ENCODE results near the gene ZG16. TPM values are rescaled to one million over a fixed set of nuclear protein-coding genes. Genes with fewer than 3 reads are reported as not detected.

The ZG16 gene
- total and polyA plus RNA-seq, 9 of the 15 experiments (the other 6 are each of a cell fraction or from before 2014, with no cell fraction given): 0.04 TPM; not detected in 8

DNA sequence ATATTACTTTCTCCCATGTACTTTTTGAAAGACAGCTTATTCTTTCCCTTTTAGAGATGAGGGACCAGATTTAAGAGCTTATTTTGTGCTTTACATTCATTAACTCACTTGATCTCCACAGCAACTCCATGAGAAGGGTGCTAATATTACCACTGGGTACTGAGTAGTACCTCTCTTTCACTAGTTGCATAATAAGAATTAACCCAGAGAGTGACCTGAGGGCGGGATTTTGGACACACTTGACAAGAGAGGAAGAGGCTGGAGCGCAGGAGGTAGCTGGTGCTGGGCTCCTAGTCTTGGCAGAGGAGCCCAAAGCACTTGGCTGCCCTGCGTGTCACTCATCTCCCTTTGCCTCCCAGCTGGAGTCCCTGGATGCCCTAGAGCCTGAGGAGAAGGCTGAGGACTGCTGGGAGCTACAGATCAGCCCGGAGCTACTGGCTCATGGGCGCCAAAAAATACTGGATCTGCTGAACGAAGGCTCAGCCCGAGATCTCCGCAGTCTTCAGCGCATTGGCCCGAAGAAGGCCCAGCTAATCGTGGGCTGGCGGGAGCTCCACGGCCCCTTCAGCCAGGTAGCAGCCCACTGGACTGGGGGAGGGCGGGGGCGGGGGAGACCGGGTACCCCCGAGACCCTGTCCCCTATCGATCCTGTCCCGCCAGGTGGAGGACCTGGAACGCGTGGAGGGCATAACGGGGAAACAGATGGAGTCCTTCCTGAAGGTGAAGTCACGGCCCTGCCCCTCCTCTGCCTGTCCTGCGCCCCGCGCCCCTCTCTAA, 26.6 kb downstream of the ZG16 start:
- peaks cover 36% of the 10 kb centered on the region for H3K79me2 ChIP-seq (ENCODE audit: control insufficient read depth, insufficient read depth, low read length)
- peak overlapping the region; percentile 99 for H3K27ac ChIP-seq (ENCODE audit: extremely low read depth, low read depth, low read length)
- ChIA-PET POLR2A (interaction anchor here (0.5 to 6.0 kb wide), 11 partner anchors 12 to 797 kb away, joined by 3 to 114 read pairs (median 3); partner anchors contain the start of genes ALDOA, KIF22 and PAGR1), CTCF (ENCODE audit: low intra/inter-chr PET ratio) (no interaction called here)
- in situ Hi-C loops (cut with MboI) (no loop called here), intact Hi-C loops (cut with micrococcal nuclease) (loop anchor here (1.0 kb wide), 1 partner anchor 14 kb away; the partner anchor contains the start of gene KIF22)
- no peaks in the 10 kb centered on the region for H3K9me3 ChIP-seq (replicated peaks; ENCODE audit: control insufficient read depth, insufficient read depth, low read depth, low read length)
- H2AFZ ChIP-seq (ENCODE audit: low read depth, low read length): peak overlapping the region; percentile 38
- BruUV-seq (replicated peaks): TSS peak; percentile 83
- H3K4me3 ChIP-seq: peak overlapping the region; percentile 59
- peak overlapping the region; percentile 92 to 100 for H3K9ac ChIP-seq (ENCODE audit: insufficient read depth in 1 of 2, low read depth in 2 of 2, low read length in 2 of 2)
- H4K20me1 ChIP-seq (replicated peaks; ENCODE audit: control insufficient read depth, insufficient read depth, low read length): peaks cover 12% of the 10 kb centered on the region; the same call in 1 of the 2 replicates
- H3K27me3 ChIP-seq (ENCODE audit: control insufficient read depth in 2 of 2, insufficient read depth in 2 of 2, low read length in 2 of 2): no peaks in the 10 kb centered on the region
- H3K4me1 ChIP-seq (replicated peaks in 1 of 2; ENCODE audit: control insufficient read depth in 2 of 2, insufficient read depth in 2 of 2, low read length in 2 of 2): peaks cover 26 to 37% of the 10 kb centered on the region in 2 experiments
- DNase-seq (ENCODE audit: extremely low read depth in 1 of 4, low spot score in 3 of 4): peak in 3 of 4 experiments; percentile 42 to 48 (median 47)
- peak overlapping the region; percentile 90 for H3K4me2 ChIP-seq (ENCODE audit: insufficient read depth, low read length)
- ATAC-seq: peak; percentile 2
- peak; percentile 76 for FAIRE-seq
- H3K36me3 ChIP-seq (ENCODE audit: control insufficient read depth, insufficient read depth, low read length): peaks cover 70% of the 10 kb centered on the region
- WGBS (ENCODE audit: insufficient coverage, low coverage, missing lambda C conversion rate): 9% methylated on average over 22 of the region's 26 CpGs
- no peaks in the 10 kb centered on the region for H3K9me1 ChIP-seq (ENCODE audit: control insufficient read depth, insufficient read depth, low read length)
- TF ChIP-seq, protein P1, sequence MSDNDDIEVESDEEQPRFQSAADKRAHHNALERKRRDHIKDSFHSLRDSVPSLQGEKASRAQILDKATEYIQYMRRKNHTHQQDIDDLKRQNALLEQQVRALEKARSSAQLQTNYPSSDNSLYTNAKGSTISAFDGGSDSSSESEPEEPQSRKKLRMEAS (CRISPR knock-in tag; IDR thresholded peaks at IDR 0.05): no peak
- TF ChIP-seq ZNF431 (CRISPR knock-in tag; IDR thresholded peaks at IDR 0.05) (peak; percentile 26; the same call in 1 of the 2 replicates), ZBTB8A (IDR thresholded peaks at IDR 0.05; ENCODE audit: partially characterized antibody) (no peak), ZBED1 (IDR thresholded peaks at IDR 0.05) (no peak), NONO (IDR thresholded peaks at IDR 0.05; ENCODE audit: low read depth in 2 of 2, low read length in 1 of 2) (no peak), POU5F1 (IDR thresholded peaks at IDR 0.05; ENCODE audit: borderline replicate concordance, low read depth, low read length, partially characterized antibody) (no peak), PCBP1 (IDR thresholded peaks at IDR 0.05; ENCODE audit: low read depth, low read length, poor library complexity, severe bottlenecking) (no peak), SMARCE1 (IDR thresholded peaks at IDR 0.05) (no peak), POLR2A (conservative IDR thresholded peaks at IDR 0.05) (no peak), SNRNP70 (optimal IDR thresholded peaks at IDR 0.05; ENCODE audit: low read depth, low read length) (no peak), ZNF197 (CRISPR knock-in tag; IDR thresholded peaks at IDR 0.05; ENCODE audit: low read depth) (no peak), GTF2E2 (tag; IDR thresholded peaks at IDR 0.05) (no peak; the same call in 1 of the 2 replicates), ZBTB7A (IDR thresholded peaks at IDR 0.05; ENCODE audit: borderline replicate concordance, control insufficient read depth, low read depth, low read length) (peak; percentile 57), RBM39 (optimal IDR thresholded peaks at IDR 0.05; ENCODE audit: low read depth, low read length) (no peak), XRCC4 (IDR thresholded peaks at IDR 0.05; ENCODE audit: extremely low read depth, insufficient read depth, insufficient read length) (no peak), ATF1 (CRISPR knock-in tag; IDR thresholded peaks at IDR 0.05) (no peak), ATF1 (tag; IDR thresholded peaks at IDR 0.05) (no peak), PHF20 (IDR thresholded peaks at IDR 0.05; ENCODE audit: partially characterized antibody) (no peak), ZNF212 (CRISPR knock-in tag; IDR thresholded peaks at IDR 0.05) (no peak), ELF2 (CRISPR knock-in tag; IDR thresholded peaks at IDR 0.05) (no peak)
- TF ChIP-seq, protein P2, sequence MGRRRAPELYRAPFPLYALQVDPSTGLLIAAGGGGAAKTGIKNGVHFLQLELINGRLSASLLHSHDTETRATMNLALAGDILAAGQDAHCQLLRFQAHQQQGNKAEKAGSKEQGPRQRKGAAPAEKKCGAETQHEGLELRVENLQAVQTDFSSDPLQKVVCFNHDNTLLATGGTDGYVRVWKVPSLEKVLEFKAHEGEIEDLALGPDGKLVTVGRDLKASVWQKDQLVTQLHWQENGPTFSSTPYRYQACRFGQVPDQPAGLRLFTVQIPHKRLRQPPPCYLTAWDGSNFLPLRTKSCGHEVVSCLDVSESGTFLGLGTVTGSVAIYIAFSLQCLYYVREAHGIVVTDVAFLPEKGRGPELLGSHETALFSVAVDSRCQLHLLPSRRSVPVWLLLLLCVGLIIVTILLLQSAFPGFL (CRISPR knock-in tag; IDR thresholded peaks at IDR 0.05): no peak
- TF ChIP-seq, protein P3, sequence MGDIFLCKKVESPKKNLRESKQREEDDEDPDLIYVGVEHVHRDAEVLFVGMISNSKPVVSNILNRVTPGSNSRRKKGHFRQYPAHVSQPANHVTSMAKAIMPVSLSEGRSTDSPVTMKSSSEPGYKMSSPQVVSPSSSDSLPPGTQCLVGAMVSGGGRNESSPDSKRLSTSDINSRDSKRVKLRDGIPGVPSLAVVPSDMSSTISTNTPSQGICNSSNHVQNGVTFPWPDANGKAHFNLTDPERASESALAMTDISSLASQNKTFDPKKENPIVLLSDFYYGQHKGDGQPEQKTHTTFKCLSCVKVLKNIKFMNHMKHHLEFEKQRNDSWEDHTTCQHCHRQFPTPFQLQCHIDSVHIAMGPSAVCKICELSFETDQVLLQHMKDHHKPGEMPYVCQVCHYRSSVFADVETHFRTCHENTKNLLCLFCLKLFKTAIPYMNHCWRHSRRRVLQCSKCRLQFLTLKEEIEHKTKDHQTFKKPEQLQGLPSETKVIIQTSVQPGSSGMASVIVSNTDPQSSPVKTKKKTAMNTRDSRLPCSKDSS (IDR thresholded peaks at IDR 0.05; ENCODE audit: low read depth, partially characterized antibody): no peak
